GM12865 (cell line): ENCODE measurements around the gene KNDC1.

Experiments used
- DNase-seq: peaks from one replicate; pipeline ENCODE4 v3.0.0; 2010; ENCODE audit warnings: low read depth
- H3K4me3 ChIP-seq: 2 replicates; pipeline ENCODE4 v1.5.1; 2011; ENCODE audit warnings: mild to moderate bottlenecking, low read depth, low read length, control low read depth
- TF ChIP-seq, protein P1 (sequence below): IDR thresholded peaks from 2 replicates; pipeline ENCODE4 v1.5.1; 2011; ENCODE audit warnings: low read length, control low read depth, low read depth, inconsistent platforms; ENCODE audit not compliant: insufficient read depth; ENCODE audit errors: missing control alignments

The KNDC1 gene

DNA sequence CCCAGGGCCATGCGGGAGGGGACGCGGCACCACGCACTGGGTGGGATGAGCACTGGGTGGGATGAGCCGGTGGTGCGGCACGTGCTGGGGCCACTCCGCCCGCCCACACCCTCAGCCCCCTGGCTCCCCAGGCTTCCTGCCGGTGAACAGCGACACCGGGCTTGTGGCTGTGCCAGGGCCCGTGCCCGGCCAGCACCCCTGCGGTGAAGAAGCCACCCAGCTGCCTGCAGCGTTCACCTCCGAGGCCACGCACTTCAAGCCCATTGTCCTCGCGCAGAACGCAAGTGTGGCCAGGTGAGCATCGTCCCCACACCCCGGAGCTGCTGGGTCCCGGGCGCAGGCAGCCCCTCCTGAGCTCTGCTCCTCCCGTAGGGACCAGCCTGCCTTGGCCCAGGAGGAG is 38.2 kb downstream of the KNDC1 start:
- TF ChIP-seq, protein P1, sequence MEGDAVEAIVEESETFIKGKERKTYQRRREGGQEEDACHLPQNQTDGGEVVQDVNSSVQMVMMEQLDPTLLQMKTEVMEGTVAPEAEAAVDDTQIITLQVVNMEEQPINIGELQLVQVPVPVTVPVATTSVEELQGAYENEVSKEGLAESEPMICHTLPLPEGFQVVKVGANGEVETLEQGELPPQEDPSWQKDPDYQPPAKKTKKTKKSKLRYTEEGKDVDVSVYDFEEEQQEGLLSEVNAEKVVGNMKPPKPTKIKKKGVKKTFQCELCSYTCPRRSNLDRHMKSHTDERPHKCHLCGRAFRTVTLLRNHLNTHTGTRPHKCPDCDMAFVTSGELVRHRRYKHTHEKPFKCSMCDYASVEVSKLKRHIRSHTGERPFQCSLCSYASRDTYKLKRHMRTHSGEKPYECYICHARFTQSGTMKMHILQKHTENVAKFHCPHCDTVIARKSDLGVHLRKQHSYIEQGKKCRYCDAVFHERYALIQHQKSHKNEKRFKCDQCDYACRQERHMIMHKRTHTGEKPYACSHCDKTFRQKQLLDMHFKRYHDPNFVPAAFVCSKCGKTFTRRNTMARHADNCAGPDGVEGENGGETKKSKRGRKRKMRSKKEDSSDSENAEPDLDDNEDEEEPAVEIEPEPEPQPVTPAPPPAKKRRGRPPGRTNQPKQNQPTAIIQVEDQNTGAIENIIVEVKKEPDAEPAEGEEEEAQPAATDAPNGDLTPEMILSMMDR, result no peak
- H3K4me3 ChIP-seq, result no peak overlapping the region
- DNase-seq, result no peak

DNA sequence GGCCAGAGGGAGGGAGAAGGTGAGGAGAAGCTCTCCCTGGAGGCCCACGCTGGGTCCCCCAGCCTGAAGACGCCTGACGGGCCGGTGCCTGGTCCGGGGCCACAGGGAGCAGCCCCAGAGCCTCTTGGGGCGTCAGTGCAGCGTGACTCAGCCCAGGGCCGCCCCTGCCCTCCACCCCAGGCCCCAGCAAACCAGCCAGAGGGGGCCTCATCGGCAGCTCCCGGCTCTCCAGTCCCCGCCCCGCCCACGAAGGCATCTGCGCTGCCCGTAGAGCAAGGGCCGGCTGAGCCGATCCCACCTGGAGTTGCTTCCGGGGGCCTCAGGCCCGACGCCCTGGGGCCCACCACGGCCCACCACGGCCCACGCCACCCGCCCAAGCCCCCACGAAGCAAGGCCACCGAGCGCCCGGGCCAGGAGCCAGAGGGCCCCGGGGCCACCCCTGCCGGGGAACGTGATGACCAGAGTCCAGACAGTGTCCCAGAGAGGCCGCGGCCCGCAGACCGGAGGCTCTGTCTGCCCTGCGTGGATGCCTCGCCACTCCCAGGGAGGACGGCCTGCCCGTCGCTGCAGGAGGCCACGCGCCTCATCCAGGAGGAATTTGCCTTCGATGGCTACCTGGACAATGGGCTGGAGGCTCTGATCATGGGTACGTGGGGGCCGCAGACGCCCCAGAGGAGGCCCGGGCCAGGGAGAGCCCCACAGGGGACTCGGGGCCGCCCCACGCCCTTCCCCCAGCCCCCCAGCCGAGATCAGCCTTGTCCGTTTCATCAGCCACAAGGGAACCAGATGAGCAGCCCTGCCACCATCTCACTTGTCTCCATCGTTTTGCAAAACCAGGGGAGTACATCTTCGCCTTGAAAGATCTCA is 38.8 kb downstream of the KNDC1 start:
- H3K4me3 ChIP-seq, result no peak overlapping the region
- TF ChIP-seq, protein P1, result no peak

DNA sequence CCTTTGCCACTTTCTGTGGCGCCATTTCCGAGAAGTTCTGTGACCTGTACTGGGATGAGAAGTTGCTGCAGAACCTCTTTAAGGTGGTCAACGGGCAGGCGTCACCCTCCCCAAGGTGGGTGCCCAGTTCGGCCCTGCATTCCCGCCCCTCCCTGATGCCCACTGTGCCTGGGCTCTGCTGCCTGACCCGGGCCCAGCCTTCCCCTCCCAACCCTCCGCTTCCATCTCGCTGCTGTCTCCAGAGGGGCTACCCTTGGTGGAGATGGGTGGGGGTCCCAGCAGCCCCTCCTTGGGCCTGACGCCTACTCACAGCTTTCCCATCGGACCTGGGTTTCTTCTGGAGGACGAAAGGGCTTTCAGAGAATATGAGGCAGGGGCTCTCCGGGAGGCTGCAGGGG is 39.5 kb downstream of the KNDC1 start:
- H3K4me3 ChIP-seq, result no peak overlapping the region
- DNase-seq, result no peak
- TF ChIP-seq, protein P1, result no peak

More for the DNA sequence above, 38.8 kb downstream of the KNDC1 start:
- DNase-seq, result no peak

DNA sequence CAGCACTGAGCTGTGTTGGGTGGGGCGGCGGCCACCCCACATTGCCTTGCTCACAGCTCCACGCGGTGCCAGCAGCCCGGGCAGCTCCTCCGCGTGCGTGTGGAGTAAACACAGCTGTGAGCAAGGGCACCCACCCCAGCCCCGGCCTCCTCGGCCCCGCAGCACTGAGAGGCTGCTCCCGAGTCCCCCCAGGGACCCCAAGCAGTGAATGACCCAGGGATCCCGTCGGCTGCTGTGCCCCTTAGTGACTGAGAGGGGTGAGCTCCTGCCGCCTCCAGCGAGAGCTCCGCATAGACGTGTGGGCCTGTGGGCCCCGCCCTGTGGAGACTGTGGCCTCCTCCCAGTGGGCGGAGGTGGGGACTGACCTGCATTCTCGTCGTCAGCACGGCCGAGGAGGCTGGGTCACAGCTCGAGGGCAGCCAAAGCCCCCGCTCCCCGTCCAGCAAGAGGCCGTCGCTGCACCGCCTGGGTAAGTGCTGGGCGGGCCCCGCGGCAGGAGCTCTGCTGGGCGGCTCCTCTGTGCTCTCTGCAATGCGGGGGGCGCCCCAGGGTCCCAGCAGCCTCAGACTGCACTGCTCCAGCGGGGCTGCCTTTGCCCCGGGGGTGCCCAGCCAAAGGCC is 40.1 kb downstream of the KNDC1 start:
- no peak for DNase-seq
- TF ChIP-seq, protein P1, result no peak
- H3K4me3 ChIP-seq, result no peak overlapping the region

DNA sequence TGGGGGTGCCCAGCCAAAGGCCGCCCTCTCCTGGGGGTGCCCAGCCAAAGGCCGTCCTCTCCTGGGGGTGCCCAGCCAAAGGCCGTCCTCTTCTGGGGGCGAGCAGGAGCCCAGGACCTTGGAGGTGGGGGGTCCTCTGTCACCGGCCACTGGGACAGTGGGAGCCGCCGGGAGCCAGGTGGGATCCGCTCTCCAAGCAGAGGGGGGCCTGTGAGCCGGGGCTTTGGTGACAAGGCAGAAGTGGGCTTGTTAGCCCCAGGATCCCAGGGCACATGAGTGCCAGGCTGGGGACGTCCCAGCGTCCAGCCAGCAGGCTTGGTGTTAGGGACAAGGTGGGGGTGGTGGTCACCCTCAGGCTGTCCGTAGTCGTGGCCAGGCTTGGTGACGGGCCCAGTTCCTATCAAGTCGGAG is 40.6 kb downstream of the KNDC1 start:
- TF ChIP-seq, protein P1, result no peak
- no peak overlapping the region for H3K4me3 ChIP-seq
- DNase-seq, result no peak

GRCh38 chr10:133201151-133201947 is 41.3 kb downstream of the KNDC1 start:
- no peak overlapping the region for H3K4me3 ChIP-seq
- TF ChIP-seq, protein P1, result no peak
- no peak for DNase-seq
